HG02852 (cell line): Measurements from ENCODE around the gene NAB2.
A peak's percentile ranks its signal among the peaks of the same experiment; 100 is the strongest.
"Not testable (repeated sequence)": the region's sequence is repeated elsewhere in the genome, so short reads cannot be mapped to it uniquely, and the experiment has no call there.

Experiments
- ATAC-seq: cut with Tn5 transposase; IDR thresholded peaks from one replicate; pipeline ENCODE4 v1.9.1; 2021; ENCODE audit warnings: mild to moderate bottlenecking, moderate library complexity; ENCODE audit not compliant: unreplicated experiment

NAB2 gene

DNA sequence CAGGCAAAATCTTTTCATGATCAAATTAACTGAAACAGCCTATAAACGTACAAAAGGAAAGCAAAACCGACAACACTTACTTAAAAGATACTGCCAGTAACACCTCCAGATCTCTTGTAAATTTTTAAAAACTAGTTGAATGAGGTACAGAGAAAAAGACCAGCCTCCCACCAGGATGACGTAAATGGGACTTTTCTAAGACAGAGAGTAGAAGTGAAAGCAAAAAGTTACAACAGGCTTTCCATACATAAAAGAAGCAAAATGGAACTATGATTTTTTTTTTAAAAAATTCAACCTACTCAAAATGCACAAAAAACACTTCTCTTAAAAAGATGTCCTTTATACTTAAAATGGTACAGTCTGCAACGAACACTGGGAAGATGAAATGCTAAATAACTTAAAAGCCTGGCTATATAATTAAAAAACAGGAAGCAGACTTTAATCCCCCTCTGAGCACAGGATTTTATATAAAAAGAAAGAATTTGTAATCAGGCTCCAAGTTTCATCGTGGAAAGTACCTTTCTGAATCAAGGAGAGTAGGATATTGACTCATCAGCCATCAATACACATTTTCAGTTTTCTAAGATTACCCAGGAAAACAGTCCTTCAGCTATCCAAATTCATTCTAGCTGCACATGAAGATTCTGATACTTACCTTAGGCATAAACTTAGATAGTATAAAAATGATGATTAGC lies 24.8 kb upstream of the NAB2 start:
- peak; percentile 81 for ATAC-seq

DNA sequence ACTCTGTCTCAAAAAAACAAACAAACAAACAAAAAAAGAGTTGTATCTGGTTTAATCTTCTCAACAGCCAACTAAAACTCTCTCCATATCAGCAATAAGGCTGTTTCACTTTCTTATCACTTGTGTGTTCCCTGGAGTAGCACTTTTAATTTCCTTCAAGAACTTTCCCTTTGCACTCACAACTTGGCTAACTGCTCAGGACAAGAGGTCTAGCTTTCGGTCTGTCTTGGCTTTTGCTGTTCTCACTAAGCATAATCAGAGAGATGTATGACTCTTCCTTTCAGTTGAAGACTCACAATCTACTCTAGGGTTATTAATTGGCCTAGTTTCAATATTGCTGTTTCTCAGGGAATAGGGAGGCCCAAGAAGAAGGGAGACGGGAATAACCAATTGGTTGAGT lies 22.7 kb upstream of the NAB2 start:
- ATAC-seq: no peak

DNA sequence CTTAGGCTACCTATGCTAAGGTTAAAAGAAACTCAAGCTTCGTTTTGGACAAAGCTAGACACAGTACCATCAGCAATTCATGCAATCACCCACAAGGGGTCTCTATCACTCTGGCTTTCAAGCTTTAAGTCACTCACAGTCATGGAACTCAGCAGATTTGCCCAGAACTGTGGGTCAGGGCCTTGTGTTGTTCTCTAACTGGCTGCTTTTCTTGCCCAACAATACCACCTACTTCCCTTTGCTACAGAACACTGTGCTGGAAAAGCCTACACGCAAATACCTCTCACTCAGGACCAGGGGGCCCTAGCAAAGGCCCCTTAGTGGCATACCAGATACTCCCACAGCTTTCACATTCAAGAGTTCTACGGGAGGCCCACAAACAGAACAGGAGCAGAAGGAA lies 19.4 kb upstream of the NAB2 start:
- peak; percentile 85 for ATAC-seq

DNA sequence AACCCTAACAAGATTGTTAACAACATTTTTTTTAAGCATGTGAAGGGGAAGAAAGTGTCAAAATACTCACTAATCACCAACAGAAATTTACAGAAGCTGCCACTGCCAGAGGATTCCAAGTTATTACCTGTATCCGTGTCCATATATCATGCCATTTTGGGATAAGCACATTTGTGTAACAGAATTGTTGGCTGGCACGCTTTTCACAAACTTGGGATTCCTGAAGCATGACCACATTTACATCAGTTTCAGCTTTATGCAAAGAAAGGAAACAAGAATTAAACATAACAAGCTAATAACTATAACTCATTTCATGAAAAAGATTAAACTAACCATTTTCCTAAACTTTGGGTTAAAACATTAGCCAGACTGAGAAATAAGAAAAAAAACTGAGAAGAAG lies 16.3 kb upstream of the NAB2 start:
- no peak for ATAC-seq

GRCh38 chr12:57073566-57074450 lies 15.1 kb upstream of the NAB2 start:
- ATAC-seq: not testable (repeated sequence)

DNA sequence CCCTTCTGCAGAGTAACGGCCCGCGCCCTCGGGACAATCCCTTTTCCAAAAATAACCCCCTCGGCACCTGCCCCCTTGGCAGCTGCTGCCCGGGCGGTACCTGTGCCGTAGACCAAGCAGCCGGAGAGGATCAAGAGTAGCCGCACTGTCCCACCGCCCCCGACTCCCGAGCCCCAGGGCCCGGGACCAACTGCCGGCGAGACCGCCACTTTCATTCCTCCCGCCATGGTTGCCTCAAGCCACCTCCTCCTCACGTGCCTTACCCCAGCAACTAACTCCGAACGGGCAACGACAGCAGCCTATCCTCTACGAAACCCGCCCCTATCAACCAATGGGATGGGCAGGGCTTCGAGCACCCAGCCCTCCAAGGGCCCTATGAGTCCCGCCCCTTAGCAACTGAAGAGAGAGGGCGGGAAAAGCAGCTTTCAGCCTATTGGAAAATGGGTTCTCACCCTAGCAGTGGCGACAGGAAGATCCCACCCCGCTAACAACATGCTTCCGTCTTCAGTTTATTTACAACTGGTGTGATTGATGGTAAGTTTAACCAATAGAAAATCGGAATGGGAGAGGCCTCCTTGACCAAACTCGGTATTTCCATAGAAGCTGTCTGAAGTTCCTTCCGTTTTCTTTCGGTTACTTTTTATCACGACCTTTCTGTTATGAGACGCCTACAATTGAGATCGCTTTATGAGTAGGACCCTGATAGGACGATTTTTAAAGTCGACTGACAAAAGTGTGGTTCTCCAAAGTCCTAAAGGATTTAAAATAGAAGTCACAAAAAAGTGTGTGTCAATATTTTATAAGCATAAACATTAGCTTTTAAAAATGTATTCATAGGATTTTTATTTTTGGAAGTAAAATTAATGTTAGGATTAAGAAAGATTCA lies 10.2 kb upstream of the NAB2 start, which contains the start of gene NEMP1:
Gene NEMP1 (minus strand): TSS at position 273 of the 886 bp plus-strand sequence. CDS start 46 bp downstream, at position 227.
- ATAC-seq: peak; percentile 98

- ATAC-seq: no peak
Observed at GRCh38 chr12:57079821-57080220, 9.1 kb upstream of the NAB2 start.

DNA sequence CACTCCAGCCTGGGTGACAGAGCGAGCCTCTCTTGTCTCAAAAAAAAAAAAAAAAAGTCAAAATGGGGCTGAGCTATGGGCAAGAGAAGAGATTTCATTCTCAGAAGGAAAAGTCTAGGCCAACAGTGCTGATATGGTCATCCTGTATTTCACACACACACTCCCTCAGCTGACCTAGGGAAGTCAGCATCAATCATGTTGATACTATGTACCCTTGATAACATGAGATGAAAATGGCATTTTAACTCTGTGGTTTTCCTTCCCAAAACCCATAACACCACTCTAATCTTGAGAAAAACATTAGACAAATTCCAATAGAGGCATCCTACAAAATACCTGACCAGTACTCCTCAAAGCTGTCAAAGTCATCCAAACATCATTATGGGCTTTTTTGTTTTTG lies 8.1 kb upstream of the NAB2 start:
- no peak for ATAC-seq

DNA sequence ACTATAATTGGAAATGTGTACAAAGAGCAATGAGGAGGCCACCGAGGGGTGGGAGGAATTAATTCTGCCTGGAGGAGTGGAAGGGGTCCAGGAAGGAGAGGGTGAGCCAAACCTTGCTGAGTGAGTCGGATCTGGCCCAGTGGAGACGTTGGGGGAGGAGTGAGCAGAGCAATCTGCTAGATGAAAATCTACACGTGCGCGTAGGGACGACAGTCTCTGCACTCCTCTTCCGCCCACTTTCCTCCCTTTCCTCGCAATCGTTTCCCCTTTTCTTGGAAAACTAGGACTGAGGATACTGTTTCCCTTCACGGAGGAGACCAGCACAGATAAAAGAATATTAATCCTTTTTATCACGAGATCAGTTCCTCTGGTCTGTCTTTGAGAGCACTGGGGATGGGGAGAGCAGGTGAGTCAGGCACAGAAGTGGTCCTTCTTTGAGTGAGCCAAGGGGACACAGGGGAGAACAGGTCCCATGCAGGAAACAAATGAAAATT lies 2.9 kb upstream of the NAB2 start:
- no peak for ATAC-seq

DNA sequence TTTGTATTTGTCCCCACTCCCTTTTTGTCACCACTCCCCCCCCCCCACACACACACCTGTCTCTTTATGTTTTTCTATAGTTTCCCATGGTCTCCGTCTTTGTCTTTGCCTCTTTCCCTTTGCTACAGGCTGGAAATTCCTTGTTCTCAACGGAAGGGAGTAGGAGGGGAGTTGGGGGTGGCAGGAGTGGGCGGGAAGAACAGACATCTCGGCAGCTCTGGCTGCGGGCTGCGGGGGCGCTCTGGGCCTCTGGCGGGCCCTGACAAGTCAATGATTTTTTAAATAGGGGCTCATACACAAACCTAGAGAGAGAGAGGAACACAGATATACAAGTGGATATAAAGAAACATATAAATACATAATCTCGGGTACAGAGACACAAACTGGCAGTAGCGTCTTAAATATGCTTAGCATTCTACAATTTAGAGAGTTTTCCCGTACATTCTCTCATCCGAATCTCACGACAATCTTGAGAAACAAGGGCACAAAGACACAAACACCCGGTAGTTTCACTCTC lies 2.4 kb upstream of the NAB2 start:
- no peak for ATAC-seq

- ATAC-seq: peak; percentile 29
Observed at GRCh38 chr12:57087010-57087690, 1.8 kb upstream of the NAB2 start.

GRCh38 chr12:57087691-57088353 lies 1.1 kb upstream of the NAB2 start:
- ATAC-seq: peak; percentile 34

GRCh38 chr12:57089271-57090245 lies 644 bp downstream of the NAB2 start:
- ATAC-seq: no peak

- ATAC-seq: no peak
Observed at GRCh38 chr12:57090490-57090889, 1.6 kb downstream of the NAB2 start.

- ATAC-seq: no peak
Observed at GRCh38 chr12:57090924-57091637, 2.2 kb downstream of the NAB2 start.

DNA sequence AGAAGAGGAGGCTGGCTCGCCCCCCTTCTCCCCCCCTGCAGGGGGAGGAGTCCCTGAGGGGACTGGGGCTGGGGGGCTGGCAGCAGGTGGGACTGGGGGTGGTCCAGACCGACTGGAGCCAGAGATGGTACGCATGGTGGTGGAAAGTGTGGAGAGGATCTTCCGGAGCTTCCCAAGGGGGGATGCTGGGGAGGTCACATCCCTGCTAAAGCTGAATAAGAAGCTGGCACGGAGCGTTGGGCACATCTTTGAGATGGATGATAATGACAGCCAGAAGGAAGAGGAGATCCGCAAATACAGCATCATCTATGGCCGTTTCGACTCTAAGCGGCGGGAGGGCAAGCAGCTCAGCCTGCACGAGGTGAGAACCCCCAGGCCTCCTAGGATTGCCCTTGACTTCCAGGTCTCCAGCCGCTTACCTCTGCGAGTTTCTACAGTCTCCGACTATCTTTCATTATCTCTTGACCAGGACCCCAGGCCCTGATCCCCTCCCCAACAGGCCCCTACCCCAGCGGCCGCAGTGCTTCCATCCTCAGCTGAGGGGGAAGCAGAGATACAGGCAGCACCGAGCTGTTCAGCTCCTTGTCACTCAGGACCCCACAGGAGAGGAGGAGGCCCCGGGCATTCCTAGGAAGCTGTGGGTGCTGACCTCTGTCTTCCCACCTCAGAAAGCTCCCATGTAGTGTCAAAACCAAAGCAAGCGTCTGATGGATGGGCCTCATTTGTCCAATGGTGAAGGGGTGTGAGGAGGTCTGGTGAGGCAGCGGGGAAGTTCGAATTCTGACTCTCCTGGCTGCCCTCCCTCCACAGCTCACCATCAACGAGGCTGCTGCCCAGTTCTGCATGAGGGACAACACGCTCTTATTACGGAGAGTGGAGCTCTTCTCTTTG lies 3.0 kb downstream of the NAB2 start:
- no peak for ATAC-seq

GRCh38 chr12:57092529-57092862 lies 3.6 kb downstream of the NAB2 start:
- no peak for ATAC-seq
